Stimulated activated CD8-positive, alpha-beta memory T cell treated with anti-CD3 and anti-CD28 coated beads, Interleukin-4, amount 100 ng/mL, for 1 hour (primary cell): ENCODE results near the gene MS4A18.

Source experiments
- DNase-seq, 2 donors: peaks; one replicate each; pipeline ENCODE4 v3.0.0-alpha.2; 2020; ENCODE audit warnings: low read depth in 2 of 2, low spot score in 1 of 2

MS4A18 gene

DNA sequence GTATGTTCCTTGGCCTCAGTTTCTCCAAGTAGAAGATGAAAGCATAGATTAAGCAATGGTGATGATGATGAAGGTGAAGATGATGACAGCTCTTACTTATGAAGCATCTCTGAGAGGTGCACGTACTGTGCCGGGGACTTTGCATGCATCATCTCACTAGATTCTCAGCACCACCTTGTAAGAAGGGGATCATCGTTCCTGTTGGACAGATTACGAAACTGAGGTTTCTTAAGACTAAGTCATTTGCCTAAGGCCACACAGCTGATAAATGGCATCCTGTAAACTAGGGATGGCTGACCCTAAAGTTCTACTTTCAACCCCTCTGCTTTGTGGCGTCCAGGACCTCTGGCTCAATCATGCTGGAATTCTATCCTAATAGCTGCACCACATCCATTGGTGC lies 40.8 kb downstream of the MS4A18 start:
- no peak for DNase-seq

DNA sequence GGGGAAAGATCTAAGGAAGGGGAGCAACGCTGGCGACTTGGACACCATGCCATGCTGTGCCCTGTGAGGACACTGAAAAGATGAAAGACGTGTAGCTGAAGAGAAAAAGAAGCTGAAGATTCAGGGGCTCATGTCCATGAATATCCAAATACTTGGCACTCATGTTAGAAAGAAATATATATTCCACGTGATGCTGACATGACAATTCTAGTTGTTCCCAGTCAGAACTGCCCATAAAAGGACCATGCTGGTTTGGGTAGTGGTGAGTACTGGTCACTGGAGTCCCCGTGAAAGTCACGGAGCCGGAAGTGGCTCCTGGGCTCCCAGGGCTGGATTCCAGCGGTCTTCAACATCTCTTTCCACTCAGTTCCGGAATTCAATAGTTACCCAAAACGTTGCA lies 42.0 kb downstream of the MS4A18 start:
- no peak for DNase-seq

DNA sequence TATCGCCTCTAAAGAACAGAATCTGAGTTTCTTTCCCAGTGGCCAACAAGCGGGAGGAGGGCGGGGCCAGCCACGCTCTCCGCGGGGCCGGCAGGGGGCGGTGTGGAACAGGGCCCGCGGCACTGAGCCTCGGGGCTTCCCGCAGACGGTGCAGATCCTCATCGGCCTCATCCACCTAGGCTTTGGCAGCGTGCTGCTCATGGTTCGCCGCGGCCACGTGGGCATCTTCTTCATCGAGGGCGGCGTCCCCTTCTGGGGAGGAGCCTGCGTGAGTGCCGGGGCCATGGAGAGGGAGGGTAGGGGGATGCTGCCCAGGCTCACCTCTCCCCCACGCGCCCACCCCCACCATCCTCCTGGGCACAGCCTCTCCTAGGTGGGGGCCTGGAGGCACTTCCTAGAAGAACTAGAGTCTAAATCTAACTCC lies 42.9 kb downstream of the MS4A18 start:
- DNase-seq = no peak

DNA sequence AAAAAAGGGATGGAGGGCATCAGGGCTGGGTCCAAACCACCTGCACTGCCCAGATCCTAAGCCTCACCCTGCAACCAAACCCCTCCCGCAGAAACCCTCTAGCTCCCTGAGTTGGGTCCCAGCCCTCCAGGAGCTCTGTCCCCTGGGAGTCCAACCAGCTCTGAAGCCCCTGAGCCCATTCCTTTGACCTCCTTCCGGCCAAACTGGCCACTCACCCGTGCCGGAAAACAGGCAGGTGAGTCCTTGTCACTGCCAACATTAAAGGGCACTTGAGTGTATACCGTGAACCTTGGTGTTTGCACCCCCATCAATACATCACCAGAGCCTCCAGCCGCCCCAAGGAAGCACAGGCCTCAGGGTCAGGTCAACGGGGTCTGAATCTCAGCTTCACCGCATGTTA lies 43.7 kb downstream of the MS4A18 start:
- no peak for DNase-seq

DNA sequence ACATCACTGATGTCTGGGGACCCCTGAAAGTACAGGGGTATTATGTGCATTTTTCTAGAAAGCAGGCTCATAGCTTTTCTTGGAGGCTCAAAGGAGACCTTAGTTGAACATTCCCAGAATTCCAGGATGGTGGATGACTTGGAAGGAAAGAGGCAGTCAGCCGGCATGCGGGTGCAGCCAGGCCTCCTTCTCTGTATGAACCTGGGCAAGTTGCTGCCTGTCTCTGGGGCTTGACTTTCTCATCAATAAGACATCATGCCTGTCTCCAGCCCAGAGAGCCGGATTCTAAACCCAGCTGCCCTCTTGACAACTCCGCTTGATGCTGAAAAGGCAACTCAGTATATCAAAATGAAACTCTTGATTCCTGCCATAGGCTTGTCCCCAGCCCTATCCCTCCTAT lies 44.8 kb downstream of the MS4A18 start:
- DNase-seq = no peak

DNA sequence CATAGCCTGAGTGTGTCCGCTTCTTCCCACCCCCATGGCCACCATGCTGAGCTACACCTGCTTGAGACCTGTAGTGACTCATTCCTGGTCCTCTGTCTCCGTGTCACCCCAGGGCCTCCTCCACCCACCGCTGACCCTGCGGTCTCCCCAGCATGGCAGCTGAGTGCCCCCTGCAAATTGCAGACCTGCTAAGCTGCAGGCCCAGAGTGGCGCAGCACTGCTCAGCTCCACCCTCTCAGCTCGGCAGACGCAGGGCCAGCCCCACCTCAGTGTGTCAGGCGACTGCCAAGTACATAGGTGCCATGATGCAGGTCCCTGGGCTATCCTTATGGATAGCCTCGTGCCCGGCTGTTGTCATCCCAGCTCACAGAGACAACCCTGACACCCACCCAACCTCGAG lies 45.3 kb downstream of the MS4A18 start:
- no peak for DNase-seq

DNA sequence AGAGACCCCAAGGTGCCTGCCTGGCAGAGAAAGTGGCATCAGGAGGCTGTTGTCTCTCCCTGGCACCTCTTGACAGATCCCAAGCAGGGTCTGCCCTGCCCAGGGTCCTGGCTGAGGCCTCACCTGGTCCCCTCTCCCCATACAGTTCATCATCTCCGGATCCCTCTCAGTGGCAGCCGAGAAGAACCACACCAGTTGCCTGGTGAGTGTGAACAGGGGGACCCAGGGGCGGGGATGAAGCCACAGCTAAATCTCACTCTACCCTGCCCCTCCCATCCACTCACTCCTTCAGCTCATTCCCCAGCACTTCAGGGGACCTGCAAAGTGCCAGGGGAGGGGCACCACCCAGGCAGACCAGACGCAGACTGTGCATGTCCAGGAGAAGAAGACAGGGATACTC lies 46.6 kb downstream of the MS4A18 start:
- DNase-seq = no peak

DNA sequence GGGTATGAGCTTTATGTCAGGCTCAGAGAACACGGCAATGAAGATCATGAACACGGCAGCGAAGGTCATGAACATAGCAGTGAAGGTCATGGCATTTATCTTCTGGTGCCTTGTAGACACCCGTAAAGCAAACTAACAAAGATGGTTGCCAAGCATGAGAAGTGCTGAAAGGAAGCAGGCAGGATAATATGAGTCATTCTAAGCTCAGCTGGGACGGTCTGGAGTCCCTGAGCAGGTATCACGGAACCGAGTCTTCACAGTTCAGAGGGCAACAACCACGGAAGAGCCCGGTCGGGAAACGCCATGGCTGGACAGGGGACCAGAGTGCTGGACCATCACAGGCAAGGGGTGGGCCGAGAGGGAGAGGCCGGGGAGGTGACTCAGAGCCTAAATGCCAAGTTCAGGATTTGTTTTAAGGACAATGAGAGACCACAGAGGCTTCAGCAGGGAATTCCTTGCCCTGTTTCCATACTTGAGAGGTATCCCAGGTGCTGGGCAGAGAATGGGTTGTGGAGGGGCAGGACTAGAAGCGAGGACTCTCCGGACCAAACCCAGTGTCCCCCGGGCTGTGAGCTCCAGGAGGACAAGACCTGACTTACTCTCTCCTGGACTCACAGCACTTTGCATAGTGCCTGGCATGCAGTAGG lies 47.5 kb downstream of the MS4A18 start:
- DNase-seq = no peak

DNA sequence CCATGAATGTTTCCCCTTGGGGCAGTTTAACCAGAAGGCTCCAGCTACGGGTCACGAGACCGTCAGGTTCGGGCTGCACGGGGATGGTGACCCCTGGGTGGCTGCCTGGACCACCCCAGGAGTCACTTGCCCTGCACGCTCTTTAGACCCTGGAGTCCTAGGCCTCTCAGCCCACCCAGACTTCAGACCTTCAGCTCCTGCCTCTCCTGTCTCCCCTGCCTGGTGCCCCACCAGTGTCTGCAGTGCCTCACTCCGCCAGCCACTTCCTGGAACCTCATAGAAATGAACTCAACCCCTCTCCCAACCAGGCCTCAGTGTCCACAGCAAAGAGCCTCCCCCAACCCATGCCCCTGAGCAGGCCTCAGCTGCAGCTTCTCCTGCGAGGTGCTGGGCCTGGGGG lies 48.1 kb downstream of the MS4A18 start:
- DNase-seq = no peak

DNA sequence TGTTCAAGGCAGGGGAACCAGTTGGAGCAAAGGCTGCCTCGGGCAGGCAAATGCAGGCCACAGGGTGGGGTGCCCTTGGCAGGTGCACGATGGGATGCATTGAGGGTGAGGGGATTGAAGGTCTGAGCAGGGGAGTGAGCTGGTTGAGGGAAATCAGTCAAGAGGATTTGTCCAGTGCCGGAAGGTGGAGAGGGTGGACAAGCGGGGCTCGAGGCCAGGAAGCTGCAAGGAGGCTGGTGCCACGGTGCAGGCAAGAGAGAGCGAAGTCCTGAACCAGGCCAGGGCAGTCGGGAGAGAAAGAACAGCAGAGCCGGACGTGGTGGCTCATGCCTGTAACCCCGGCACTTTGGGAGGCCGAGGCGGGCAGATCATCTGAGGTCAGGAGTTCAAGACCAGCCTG lies 50.2 kb downstream of the MS4A18 start:
- DNase-seq = no peak

DNA sequence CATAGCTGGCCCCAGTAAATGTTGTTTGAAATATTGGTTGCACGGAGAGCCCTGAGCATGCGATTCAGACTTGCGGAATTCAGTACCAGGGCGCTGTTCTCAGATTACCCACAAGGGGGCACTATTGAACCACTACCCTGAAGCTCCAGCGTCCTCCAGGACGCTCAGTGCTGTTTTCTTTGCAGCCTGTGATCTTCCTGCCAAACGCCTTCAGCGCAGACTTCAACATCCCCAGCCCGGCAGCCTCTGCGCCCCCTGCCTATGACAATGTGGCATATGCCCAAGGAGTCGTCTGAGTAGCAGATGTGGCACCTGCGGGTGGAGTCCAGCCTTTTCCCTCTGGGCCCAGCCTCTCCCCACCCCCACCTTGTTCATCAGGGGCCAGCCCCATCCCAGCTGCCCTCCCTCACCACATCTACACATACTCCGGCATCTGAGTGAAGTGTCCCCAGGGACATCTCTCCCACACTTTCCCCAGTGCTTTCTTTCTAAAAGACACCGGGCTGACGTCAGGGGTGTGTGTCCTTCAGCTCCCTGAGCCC lies 51.0 kb downstream of the MS4A18 start:
- peak; percentile 50 to 67 for DNase-seq

DNA sequence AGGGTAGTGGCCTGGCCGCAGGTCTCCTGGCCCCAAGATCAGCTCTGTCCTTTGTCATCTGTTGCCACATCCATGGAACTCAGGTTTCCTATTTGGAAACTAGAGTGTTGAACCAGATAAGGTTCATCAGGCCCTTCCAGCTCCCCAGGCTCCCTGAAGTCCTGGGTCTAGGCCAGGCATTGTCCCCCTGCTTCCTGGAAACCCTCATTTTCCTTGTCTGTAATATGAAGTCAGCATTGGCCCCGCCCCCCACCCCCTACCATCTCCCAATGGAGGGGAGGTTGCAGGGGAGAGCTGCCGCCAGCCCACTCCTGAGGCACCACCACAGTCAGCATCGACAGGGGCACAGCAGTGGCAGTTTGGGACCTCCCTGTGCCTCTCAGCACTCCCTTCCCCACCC lies 51.6 kb downstream of the MS4A18 start:
- DNase-seq = no peak

DNA sequence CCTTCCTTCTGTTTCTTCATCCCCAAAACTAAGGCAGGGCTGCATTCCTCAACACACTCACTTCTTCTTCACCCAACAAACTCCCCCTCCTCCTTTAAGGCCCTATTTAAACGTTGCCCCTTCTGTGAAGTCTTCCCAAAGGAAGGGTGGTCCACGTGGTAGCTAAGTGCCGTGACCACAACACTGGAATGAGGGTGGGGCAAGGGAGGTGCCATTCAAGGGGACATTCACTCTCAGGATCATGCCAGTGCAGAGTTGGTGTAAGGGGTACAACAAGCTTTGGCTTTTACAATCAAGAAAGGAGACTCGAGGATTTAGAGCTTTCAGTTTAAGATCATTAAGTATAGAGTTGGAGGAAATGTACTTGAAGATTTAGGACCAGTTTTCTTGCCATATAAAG lies 52.6 kb downstream of the MS4A18 start:
- DNase-seq = no peak

DNA sequence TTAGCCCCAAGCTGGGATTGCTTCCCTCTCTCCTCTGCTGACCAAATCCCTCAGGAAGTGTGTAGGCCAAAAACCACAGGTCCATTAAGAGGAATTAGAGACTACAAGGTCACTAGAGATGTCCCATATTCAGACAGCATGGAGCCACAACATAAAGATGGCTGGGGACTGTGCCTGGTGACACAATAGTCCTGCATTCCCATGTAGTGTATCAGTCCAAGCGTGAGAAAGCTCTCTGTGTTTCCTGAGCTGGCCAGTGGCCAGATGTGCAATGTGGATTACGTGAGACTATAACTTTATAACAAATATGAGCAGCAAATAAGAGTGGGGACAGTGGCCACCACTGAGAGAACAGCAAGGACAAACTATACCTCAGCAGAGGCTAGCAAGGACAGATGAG lies 53.1 kb downstream of the MS4A18 start:
- DNase-seq = no peak

DNA sequence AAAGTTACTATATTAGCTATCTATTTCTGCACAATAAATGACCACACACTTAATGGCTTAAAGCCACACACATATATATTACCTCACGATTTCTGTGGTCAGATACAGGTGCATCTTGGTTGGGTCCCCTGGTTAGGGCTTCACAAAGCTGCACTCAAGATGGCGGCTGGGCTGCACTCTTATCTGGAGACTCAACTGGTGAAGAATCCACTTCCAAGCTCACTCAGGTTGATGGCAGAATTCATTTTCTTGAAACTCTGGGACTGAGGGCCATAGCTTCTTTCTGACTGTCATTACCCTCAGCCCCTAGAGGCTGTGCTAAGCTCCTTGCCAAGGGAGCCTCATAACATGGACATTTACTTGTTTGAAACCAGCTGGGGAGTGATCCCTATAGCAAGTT lies 55.5 kb downstream of the MS4A18 start:
- DNase-seq = no peak

DNA sequence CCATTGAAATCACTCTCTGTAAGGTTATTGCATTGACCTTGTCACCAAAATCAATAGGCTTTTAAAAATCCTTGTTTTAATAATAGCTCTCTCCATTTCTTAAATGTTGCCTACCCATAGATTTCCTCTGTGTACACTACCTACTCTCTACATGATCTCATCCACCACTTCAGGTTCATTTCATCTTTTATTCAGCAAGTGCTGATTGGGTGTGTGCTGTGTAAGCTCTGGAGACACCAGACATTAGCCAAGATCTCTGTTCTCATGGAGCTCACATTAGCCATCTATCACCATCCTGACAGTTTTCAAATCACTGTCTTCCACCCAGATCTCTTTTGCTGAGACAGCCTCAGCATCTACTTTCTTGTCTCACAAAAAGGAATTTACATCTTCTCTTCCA lies 56.3 kb downstream of the MS4A18 start:
- DNase-seq = no peak

DNA sequence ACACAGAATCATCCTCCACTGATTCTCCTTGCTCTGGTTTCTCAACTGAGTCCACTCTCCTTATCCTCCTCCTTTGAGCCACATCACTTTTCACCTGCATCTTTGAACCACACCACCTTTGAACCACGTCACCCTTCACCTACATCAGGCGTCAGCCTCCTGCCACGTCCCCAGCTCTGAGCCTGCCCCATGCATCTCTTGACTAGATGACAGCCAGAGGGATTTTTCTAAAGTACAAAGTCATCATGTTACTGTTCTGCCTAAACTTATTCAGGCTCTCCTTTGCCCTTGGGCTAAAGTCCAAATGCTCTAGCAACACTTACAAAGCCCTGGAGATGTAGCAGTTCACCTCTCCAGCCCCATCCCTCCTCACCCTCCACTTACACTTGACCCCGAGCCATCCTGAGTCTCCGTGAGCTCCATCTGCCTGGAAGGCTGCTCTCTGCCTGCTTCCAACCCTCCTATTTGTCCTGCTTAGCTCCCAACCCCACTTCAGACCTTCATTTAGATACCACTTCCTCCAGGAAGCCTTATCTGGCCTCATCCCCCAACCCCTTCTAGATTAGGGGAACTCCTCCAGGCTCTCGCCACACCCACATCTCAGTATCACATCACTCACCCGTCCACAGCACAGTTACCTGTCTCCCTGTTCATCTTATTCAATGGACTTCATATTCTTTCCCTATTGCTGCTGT lies 56.9 kb downstream of the MS4A18 start:
- no peak for DNase-seq

DNA sequence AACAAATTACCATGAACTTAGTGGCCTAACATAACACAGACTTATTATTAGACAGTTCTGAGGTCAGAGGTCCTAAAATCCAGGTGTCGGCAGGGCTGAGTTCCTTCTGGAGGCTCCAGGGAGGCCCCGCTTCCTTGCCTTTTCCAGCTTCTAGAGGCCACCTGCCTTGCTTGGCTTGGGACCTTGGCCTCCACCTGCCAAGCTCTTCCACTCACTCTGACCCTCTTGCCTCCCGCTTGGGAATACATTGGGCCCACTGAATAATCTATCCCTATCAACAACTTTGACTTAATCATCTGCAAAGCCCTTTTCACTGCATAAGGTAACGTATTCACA lies 57.4 kb downstream of the MS4A18 start:
- no peak for DNase-seq

DNA sequence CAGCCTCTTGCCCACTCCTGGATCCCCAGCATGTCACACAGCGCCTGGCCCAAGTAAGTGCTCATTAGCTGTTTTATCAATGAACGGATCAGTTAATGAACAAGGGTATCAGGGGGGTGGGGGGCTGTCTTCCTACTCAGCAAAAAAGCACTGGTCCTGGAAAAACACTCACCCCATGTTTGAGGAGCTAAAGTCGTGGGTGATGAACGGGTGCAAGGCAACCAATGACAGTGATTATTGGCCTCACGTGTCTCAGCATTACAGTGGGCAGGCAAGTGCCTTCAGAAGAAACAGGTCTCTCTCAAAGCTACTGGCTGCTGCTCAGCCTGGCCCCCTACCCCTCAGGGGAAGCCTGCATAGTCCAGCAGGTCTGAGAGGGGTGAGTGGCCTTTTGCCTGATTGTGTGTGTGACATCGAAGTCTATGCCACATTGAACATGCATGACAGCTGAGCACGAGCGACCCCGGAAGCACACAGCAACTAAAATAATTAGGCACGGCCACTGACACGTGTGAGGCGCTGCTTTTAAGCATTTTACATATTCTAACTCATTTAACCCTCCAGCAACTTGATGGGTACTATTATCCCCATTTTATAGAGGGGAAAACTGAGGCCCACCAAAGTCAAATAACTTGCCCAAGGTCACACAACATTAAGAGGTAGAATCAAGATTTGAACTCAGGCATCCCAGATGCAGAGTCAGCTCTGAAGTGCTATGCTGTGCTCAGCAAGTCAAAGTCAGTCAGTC lies 58.0 kb downstream of the MS4A18 start:
- DNase-seq = no peak

DNA sequence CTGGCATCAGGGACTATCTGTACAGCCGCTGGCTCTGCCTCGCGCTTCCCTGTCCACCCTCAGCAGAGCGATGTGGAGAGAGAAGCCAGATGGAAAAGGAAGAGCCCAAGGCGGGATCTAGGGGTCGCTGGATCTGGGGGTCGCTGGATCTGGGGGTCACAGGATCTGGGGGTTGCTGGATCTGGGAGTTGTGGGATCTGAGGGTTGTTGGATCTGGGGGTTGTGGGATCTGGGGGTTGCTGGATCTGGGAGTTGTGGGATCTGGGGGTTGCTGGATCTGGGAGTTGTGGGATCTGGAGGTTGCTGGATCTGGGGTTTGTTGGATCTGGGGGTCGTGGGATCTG lies 58.6 kb downstream of the MS4A18 start:
- DNase-seq = no peak

DNA sequence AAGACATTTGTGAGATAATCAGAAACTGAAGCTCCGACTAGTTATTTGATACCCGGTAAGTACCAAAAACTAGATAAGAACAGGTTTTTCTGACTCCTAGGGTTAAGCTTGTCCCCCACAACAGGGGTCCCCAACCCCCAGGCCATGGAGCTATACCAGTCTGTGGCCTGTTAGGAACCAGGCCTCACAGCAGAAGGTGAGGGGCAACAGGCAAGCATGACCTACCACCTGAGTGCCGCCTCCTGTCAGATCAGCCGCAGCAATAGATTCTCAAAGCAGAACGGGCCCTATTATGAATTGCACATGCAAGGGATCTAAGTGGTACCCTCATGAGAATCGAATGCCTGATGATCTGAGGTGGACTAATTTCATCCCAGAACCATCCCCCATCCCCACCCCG lies 59.4 kb downstream of the MS4A18 start:
- DNase-seq = no peak

DNA sequence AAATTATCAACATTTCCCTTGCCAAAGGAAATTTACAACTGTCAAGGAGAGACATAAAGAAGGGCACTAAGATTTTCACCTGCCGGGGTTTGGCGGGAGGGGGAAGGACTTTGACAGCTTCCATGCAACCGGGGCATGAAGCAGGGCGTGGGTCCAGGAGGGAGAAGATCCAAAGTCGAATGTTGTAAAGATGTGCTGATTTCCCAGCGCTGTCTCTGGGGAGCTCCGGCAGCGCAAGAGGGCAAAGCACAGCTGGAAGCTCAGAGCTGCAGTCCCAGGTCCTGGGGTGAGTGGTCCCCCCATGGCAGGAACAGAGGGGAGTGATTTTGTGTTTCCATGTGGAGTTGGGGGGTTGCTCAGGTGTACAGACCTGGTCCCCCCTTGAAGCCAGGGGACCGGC lies 60.6 kb downstream of the MS4A18 start, which contains the start of gene MS4A10:
Gene MS4A10 (plus strand): TSS at position 198 of the 400 bp plus-strand sequence. CDS start 5,003 bp downstream, outside the sequence.
- no peak for DNase-seq
